ENCODE measurements around the gene TIAM1. TPM values are rescaled to one million over a fixed set of nuclear protein-coding genes. Genes with fewer than 3 reads are reported as not detected.

Gene TIAM1
- total RNA-seq, 1 donor from 2014 or later: 23.3 TPM

GRCh38 chr21:31273278-31273677 lies 70.8 kb downstream of the TIAM1 start:
- Mint-ChIP-seq H3K4me1 (ENCODE audit: low read depth, unreplicated experiment) (no peaks in the 10 kb centered on the region), H3K27ac (ENCODE audit: unreplicated experiment) (no peak overlapping the region), H3K27me3 (ENCODE audit: unreplicated experiment) (no peaks in the 10 kb centered on the region), H3K4me3 (ENCODE audit: unreplicated experiment) (no peak overlapping the region), H3K9me3 (ENCODE audit: unreplicated experiment) (peaks cover 2% of the 10 kb centered on the region), H3K36me3 (ENCODE audit: unreplicated experiment) (no peaks in the 10 kb centered on the region)
- TF ChIP-seq, protein P1, sequence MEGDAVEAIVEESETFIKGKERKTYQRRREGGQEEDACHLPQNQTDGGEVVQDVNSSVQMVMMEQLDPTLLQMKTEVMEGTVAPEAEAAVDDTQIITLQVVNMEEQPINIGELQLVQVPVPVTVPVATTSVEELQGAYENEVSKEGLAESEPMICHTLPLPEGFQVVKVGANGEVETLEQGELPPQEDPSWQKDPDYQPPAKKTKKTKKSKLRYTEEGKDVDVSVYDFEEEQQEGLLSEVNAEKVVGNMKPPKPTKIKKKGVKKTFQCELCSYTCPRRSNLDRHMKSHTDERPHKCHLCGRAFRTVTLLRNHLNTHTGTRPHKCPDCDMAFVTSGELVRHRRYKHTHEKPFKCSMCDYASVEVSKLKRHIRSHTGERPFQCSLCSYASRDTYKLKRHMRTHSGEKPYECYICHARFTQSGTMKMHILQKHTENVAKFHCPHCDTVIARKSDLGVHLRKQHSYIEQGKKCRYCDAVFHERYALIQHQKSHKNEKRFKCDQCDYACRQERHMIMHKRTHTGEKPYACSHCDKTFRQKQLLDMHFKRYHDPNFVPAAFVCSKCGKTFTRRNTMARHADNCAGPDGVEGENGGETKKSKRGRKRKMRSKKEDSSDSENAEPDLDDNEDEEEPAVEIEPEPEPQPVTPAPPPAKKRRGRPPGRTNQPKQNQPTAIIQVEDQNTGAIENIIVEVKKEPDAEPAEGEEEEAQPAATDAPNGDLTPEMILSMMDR (IDR thresholded peaks at IDR 0.05; ENCODE audit: partially characterized antibody, unreplicated experiment): no peak
- DNase-seq: no peak

DNA sequence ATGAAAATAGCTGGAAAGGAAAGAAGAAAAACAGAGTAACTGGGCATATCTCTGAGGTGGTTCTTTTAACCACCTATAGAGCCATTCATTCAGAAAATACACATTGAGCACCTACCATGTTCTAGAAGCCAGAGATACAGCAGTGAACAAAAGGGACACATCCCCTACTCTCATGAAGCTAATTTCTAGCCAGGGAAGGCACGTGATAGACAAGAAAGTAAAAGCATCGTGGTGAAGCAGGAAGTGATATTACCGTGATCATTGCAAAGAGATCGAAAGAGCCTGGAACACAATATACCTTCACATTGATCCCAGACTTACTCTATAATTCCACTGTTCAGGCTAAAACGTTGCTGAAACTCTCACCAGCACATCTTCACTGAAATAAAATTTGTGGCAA lies 76.0 kb downstream of the TIAM1 start:
- Mint-ChIP-seq H3K4me3 (ENCODE audit: unreplicated experiment) (no peak overlapping the region), H3K4me1 (ENCODE audit: low read depth, unreplicated experiment) (no peaks in the 10 kb centered on the region), H3K9me3 (ENCODE audit: unreplicated experiment) (peaks cover 8% of the 10 kb centered on the region), H3K36me3 (ENCODE audit: unreplicated experiment) (no peaks in the 10 kb centered on the region), H3K27ac (ENCODE audit: unreplicated experiment) (no peak overlapping the region), H3K27me3 (ENCODE audit: unreplicated experiment) (peaks cover 2% of the 10 kb centered on the region)
- TF ChIP-seq, protein P1 (IDR thresholded peaks at IDR 0.05; ENCODE audit: partially characterized antibody, unreplicated experiment): no peak
- DNase-seq: no peak

GRCh38 chr21:31267644-31268043 lies 76.4 kb downstream of the TIAM1 start:
- no peaks in the 10 kb centered on the region for H3K36me3 Mint-ChIP-seq (ENCODE audit: unreplicated experiment)
- no peaks in the 10 kb centered on the region for H3K4me1 Mint-ChIP-seq (ENCODE audit: low read depth, unreplicated experiment)
- no peak overlapping the region for H3K27ac Mint-ChIP-seq (ENCODE audit: unreplicated experiment)
- no peak for DNase-seq
- H3K9me3 Mint-ChIP-seq (ENCODE audit: unreplicated experiment): peaks cover 8% of the 10 kb centered on the region
- TF ChIP-seq, protein P1 (IDR thresholded peaks at IDR 0.05; ENCODE audit: partially characterized antibody, unreplicated experiment): no peak
- H3K27me3 Mint-ChIP-seq (ENCODE audit: unreplicated experiment): peaks cover 2% of the 10 kb centered on the region
- no peak overlapping the region for H3K4me3 Mint-ChIP-seq (ENCODE audit: unreplicated experiment)

DNA sequence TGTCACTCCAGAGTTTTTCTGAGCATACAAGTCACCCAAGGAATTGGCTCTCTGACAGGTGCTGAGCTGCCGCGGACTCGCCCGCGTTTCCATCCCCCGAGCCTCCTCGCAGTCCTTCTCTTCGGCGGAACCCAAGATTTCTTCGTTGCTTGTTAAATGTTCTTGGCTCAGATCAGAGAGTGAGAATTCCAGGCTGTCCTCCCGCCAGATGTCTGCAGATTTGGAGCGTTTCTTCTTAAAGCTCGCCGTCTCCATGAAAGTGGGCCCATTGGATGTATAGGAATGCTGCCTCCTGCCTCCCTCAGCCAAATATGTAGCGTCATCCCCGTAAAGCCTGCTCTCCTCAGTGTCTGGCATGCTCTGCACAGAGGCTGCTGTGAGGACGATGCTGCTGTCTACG lies 77.8 kb downstream of the TIAM1 start:
- H3K27me3 Mint-ChIP-seq (ENCODE audit: unreplicated experiment): peaks cover 2% of the 10 kb centered on the region
- no peak for DNase-seq
- no peak overlapping the region for H3K27ac Mint-ChIP-seq (ENCODE audit: unreplicated experiment)
- H3K9me3 Mint-ChIP-seq (ENCODE audit: unreplicated experiment): peaks cover 8% of the 10 kb centered on the region
- H3K4me1 Mint-ChIP-seq (ENCODE audit: low read depth, unreplicated experiment): no peaks in the 10 kb centered on the region
- no peak overlapping the region for H3K4me3 Mint-ChIP-seq (ENCODE audit: unreplicated experiment)
- TF ChIP-seq, protein P1 (IDR thresholded peaks at IDR 0.05; ENCODE audit: partially characterized antibody, unreplicated experiment): no peak
- no peaks in the 10 kb centered on the region for H3K36me3 Mint-ChIP-seq (ENCODE audit: unreplicated experiment)

DNA sequence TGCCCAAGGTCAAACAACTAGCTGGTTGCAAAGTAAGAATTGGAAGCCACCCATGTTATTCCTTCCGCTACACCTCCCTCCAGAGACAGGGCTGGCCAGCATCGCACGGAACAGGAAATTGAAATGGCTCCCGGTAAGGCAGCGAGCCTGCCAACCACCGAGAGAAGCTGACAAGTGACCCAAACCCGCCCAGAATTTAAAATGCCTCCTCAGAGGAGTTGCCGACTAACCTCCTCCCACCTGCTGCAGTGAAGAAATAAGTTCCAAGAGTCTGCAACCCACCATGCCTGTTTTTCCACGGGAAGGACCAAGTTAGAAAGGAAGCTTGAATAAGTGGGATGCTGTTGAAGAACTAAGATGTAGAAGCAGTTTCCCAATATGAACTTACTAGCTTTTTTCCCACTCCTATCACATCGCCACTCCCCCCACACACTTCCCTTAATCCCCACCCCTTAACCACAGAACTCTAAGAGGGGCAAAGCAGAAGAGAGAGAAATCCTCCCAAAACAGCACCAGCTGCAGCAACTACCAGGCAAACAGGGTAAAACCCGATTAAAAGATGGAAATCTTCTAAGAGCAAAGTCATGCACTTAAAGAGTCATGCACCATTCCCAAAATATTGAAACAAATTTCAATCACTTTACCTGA lies 78.6 kb downstream of the TIAM1 start:
- Mint-ChIP-seq H3K27ac (ENCODE audit: unreplicated experiment) (no peak overlapping the region), H3K27me3 (ENCODE audit: unreplicated experiment) (peaks cover 2% of the 10 kb centered on the region), H3K4me3 (ENCODE audit: unreplicated experiment) (no peak overlapping the region), H3K36me3 (ENCODE audit: unreplicated experiment) (no peaks in the 10 kb centered on the region), H3K4me1 (ENCODE audit: low read depth, unreplicated experiment) (no peaks in the 10 kb centered on the region), H3K9me3 (ENCODE audit: unreplicated experiment) (peaks cover 8% of the 10 kb centered on the region)
- TF ChIP-seq, protein P1 (IDR thresholded peaks at IDR 0.05; ENCODE audit: partially characterized antibody, unreplicated experiment): no peak
- DNase-seq: no peak
